Small intestine (tissue), 7 donors: ENCODE results near the gene KLHL29. TPM values are rescaled to one million over a fixed set of nuclear protein-coding genes. Genes with fewer than 3 reads are reported as not detected.
"Not testable (repeated sequence)": the region's sequence is repeated elsewhere in the genome, so short reads cannot be mapped to it uniquely, and the experiment has no call there.

Experiments used
- DNase-seq, 2 donors: peaks; one replicate each; pipeline versions ENCODE4 v3.0.0 to v3.0.0-alpha.2; 2013
- FAIRE-seq: peaks from 2 replicates; lab custom pipeline; 2012; peaks lifted over from hg19 to GRCh38; lab: Jason Lieb, UNC
- H3K27ac ChIP-seq, 3 donors: one replicate each; pipeline ENCODE4 v1.5.1; 2013; ENCODE audit warnings: low read length in 2 of 3, mild to moderate bottlenecking in 2 of 3, control low read depth in 1 of 3, inconsistent platforms in 1 of 3, low read depth in 1 of 3, moderate library complexity in 1 of 3
- H3K27me3 ChIP-seq, 3 donors: one replicate each; pipeline ENCODE4 v1.6.1; 2013; ENCODE audit warnings: low read length in 3 of 3, inconsistent platforms in 1 of 3; ENCODE audit not compliant: control insufficient read depth in 3 of 3, insufficient read depth in 3 of 3
- H3K36me3 ChIP-seq, 3 donors: one replicate each; pipeline ENCODE4 v1.6.1; 2013; ENCODE audit warnings: low read length in 3 of 3, inconsistent platforms in 1 of 3, low read depth in 1 of 3, mild to moderate bottlenecking in 1 of 3, moderate library complexity in 1 of 3; ENCODE audit not compliant: control insufficient read depth in 3 of 3, insufficient read depth in 2 of 3
- H3K4me1 ChIP-seq, 3 donors: one replicate each; pipeline ENCODE4 v1.6.1; 2013; ENCODE audit warnings: low read length in 2 of 3, inconsistent platforms in 1 of 3, low read depth in 1 of 3, mild to moderate bottlenecking in 1 of 3, moderate library complexity in 1 of 3; ENCODE audit not compliant: control insufficient read depth in 3 of 3, insufficient read depth in 2 of 3
- H3K4me3 ChIP-seq, 3 donors: one replicate each; pipeline ENCODE4 v1.5.1; 2013; ENCODE audit warnings: low read length in 3 of 3, control low read depth in 1 of 3, inconsistent platforms in 1 of 3, low read depth in 1 of 3, mild to moderate bottlenecking in 1 of 3, moderate library complexity in 1 of 3
- H3K9me3 ChIP-seq, 2 donors: one replicate each; pipeline ENCODE4 v1.6.1; 2013; ENCODE audit warnings: low read depth in 1 of 2, low read length in 1 of 2; ENCODE audit not compliant: control insufficient read depth in 2 of 2, insufficient read depth in 1 of 2
- WGBS, 3 donors: extraction: QIAGEN DNeasy Blood & Tissue Kit; methylation state at CpG; one replicate each; pipeline ENCODE4 v1.1.7; 2013; 5-methylcytosine and 5-hydroxymethylcytosine counted together
- polyA plus RNA-seq, 4 donors: library from polyadenylated mRNA; stranded (reverse) in 3 of 4; unstranded in 1 of 4; fragments of 200-250 nt in 3 of 4; fragments of 120-200 nt in 1 of 4; gene quantifications; one replicate each; pipeline versions ENCODE4 v1.2.1 to v1.2.3, GENCODE V29; 2013
- donor health status: healthy with polysubstance abuse.
- donor health status: control.
- donor health status: control.
- donor health status: Bipolar disorder and iron deficiency.
- donor health status: healthy.

The KLHL29 gene
- polyA plus RNA-seq, 4 donors, result 0.22 to 2.7 (median 1.4) TPM

GRCh38 chr2:23388756-23389514 lies 4.0 kb downstream of the KLHL29 start:
- no peak for FAIRE-seq
- H3K27ac ChIP-seq, result no peak overlapping the region
- WGBS, 3 donors, result 88 to 94% (median 92%) methylated on average over 4 of the region's 4 CpGs

GRCh38 chr2:23390152-23390551 lies 5.2 kb downstream of the KLHL29 start:
- DNase-seq (no peak), FAIRE-seq (no peak)
- 60 to 62% (median 62%) methylated on average over 11 of the region's 11 CpGs for WGBS, 3 donors
- Histone ChIP-seq H3K4me1 (peaks cover 0 to 7% (median 0%) of the 10 kb centered on the region in 3 donors), H3K27ac (no peak overlapping the region), H3K9me3 (no peaks in the 10 kb centered on the region), H3K27me3 (peaks cover 9 to 67% (median 12%) of the 10 kb centered on the region in 3 donors), H3K36me3 (no peaks in the 10 kb centered on the region), H3K4me3 (no peak overlapping the region)

More at GRCh38 chr2:23388756-23389514, 4.0 kb downstream of the KLHL29 start:
- no peaks in the 10 kb centered on the region for H3K36me3 ChIP-seq
- peaks cover 12 to 66% (median 12%) of the 10 kb centered on the region in 3 donors for H3K27me3 ChIP-seq
- H3K9me3 ChIP-seq, result no peaks in the 10 kb centered on the region
- H3K4me3 ChIP-seq, result no peak overlapping the region
- no peak for DNase-seq
- H3K4me1 ChIP-seq, result peaks cover 0 to 7% (median 0%) of the 10 kb centered on the region in 3 donors

GRCh38 chr2:23391237-23391736 lies 6.3 kb downstream of the KLHL29 start:
- not testable (repeated sequence) for H3K4me3 ChIP-seq, FAIRE-seq
- H3K27me3 ChIP-seq, result peaks cover 3 to 64% (median 11%) of the 10 kb centered on the region in 3 donors

GRCh38 chr2:23393722-23394121 lies 8.7 kb downstream of the KLHL29 start:
- FAIRE-seq (no peak), DNase-seq (no peak)
- Histone ChIP-seq H3K36me3 (no peaks in the 10 kb centered on the region), H3K4me1 (no peaks in the 10 kb centered on the region), H3K27me3 (peaks cover 0 to 52% (median 2%) of the 10 kb centered on the region in 3 donors), H3K9me3 (no peaks in the 10 kb centered on the region), H3K4me3 (no peak overlapping the region), H3K27ac (no peak overlapping the region)
- WGBS, 3 donors, result 57 to 67% (median 64%) methylated on average over 8 of the region's 8 CpGs

More at GRCh38 chr2:23391237-23391736, 6.3 kb downstream of the KLHL29 start:
- not testable (repeated sequence) for H3K36me3 ChIP-seq, H3K4me1 ChIP-seq, H3K27ac ChIP-seq, DNase-seq, H3K9me3 ChIP-seq
- WGBS, 3 donors, result 73 to 81% (median 75%) methylated on average over 10 of the region's 10 CpGs

GRCh38 chr2:23394700-23395099 lies 9.7 kb downstream of the KLHL29 start:
- DNase-seq, result no peak

GRCh38 chr2:23397478-23397877 lies 12.5 kb downstream of the KLHL29 start:
- Histone ChIP-seq H3K27ac (no peak overlapping the region), H3K9me3 (no peaks in the 10 kb centered on the region), H3K4me3 (no peak overlapping the region), H3K36me3 (no peaks in the 10 kb centered on the region), H3K27me3 (peaks cover 0 to 29% (median 2%) of the 10 kb centered on the region in 3 donors), H3K4me1 (no peaks in the 10 kb centered on the region)
- no peak for FAIRE-seq
- WGBS, 3 donors, result 48 to 61% (median 59%) methylated on average over 4 of the region's 4 CpGs
- no peak for DNase-seq

More at GRCh38 chr2:23394700-23395099, 9.7 kb downstream of the KLHL29 start:
- no peaks in the 10 kb centered on the region for H3K9me3 ChIP-seq
- no peaks in the 10 kb centered on the region for H3K4me1 ChIP-seq
- no peak overlapping the region for H3K27ac ChIP-seq
- 41 to 52% (median 44%) methylated on average over 4 of the region's 4 CpGs for WGBS, 3 donors
- H3K4me3 ChIP-seq, result no peak overlapping the region
- no peaks in the 10 kb centered on the region for H3K36me3 ChIP-seq
- no peak for FAIRE-seq
- peaks cover 0 to 42% (median 2%) of the 10 kb centered on the region in 3 donors for H3K27me3 ChIP-seq

GRCh38 chr2:23399674-23400261 lies 14.8 kb downstream of the KLHL29 start:
- Histone ChIP-seq H3K36me3 (no peaks in the 10 kb centered on the region), H3K27me3 (peaks cover 0 to 18% (median 0%) of the 10 kb centered on the region in 3 donors), H3K9me3 (no peaks in the 10 kb centered on the region), H3K27ac (no peak overlapping the region), H3K4me1 (peaks cover 0 to 9% (median 3%) of the 10 kb centered on the region in 3 donors), H3K4me3 (no peak overlapping the region)
- DNase-seq (no peak), FAIRE-seq (no peak)
- 72 to 79% (median 76%) methylated on average over 9 to 10 of the region's 10 CpGs for WGBS, 3 donors

- DNase-seq, result no peak
These were observed 15.7 kb downstream of the KLHL29 start for GRCh38 chr2:23400703-23401102.

More at GRCh38 chr2:23400703-23401102, 15.7 kb downstream of the KLHL29 start:
- peaks cover 0 to 14% (median 0%) of the 10 kb centered on the region in 3 donors for H3K27me3 ChIP-seq
- no peak for FAIRE-seq
- 92 to 96% (median 93%) methylated on average over 4 of the region's 4 CpGs for WGBS, 3 donors
- no peak overlapping the region for H3K27ac ChIP-seq
- H3K4me3 ChIP-seq, result no peak overlapping the region
- H3K4me1 ChIP-seq, result peaks cover 0 to 9% (median 3%) of the 10 kb centered on the region in 3 donors
- peaks cover 0 to 2% (median 0%) of the 10 kb centered on the region in 3 donors for H3K36me3 ChIP-seq
- H3K9me3 ChIP-seq, result no peaks in the 10 kb centered on the region
